ENCODE data around the gene NXPH4.

- TF ChIP-seq RAD21 (IDR thresholded peaks at IDR 0.05; ENCODE audit: low read depth) (no peak), CTCF (IDR thresholded peaks at IDR 0.05 in 2 of 3, conservative IDR thresholded peaks at IDR 0.05 in 1 of 3; ENCODE audit: borderline replicate concordance in 1 of 3, insufficient read depth in 1 of 3, low read depth in 2 of 3, low read length in 2 of 3) (no peak), REST (IDR thresholded peaks at IDR 0.05; ENCODE audit: low read depth) (no peak)
Measured at GRCh38 chr12:57237596-57237931, 21.0 kb downstream of the NXPH4 start.

All from HCT116 (cell line).